Stimulated activated CD8-positive, alpha-beta memory T cell treated with anti-CD3 and anti-CD28 coated beads, Interleukin-4, amount 100 ng/mL, for 1 hour (primary cell): ENCODE data around the gene STARD3.

ENCODE experiments used
- DNase-seq, 2 donors: peaks; one replicate each; pipeline ENCODE4 v3.0.0-alpha.2; 2020; ENCODE audit warnings: low read depth in 2 of 2, low spot score in 1 of 2

The STARD3 gene

DNA sequence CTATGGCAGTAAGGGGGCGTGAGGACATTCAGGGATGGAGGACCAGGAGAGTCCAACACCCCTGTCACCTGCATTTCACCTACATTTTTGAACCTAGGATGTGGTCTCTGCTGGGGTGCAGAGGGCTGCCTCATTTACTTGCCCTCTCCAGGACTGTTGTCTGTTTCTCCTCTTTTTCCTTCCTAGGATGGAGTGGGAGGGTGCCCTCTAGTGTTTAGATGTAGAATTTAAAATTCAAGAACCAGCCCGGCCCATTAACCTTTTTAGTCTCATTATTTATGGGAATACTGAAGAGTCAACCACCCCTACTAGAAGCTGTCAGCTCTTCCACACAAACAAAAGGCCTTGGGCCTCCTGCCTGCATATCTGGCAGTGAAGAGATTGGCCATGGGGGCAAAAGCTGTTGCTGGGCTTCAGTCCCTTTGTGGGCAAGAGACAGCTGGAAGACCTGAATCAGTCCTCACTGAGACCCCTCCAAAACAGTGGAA is 2.5 kb upstream of the STARD3 start:
- DNase-seq = no peak

- no peak for DNase-seq
Measured at GRCh38 chr17:39635614-39636176, 1.2 kb upstream of the STARD3 start.

DNA sequence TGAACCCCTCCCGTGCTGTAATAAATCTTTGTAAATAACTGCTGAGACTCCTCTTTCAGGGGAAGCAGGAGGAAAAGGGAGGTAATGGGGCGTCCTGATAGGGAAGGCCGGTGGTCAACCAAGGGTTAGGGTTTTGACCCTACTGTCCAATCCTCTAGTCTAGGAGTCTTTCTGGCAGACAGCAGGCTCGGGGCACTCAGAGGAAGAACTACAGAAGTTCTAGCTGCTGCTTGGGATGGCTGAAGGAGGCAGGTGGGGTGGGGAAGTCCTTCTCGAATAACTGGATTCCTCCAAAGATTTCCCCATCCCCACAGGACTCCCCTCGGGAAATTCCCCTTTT is 387 bp upstream of the STARD3 start:
- DNase-seq = no peak

- no peak for DNase-seq
Measured at GRCh38 chr17:39638317-39638716, 1.4 kb downstream of the STARD3 start.

DNA sequence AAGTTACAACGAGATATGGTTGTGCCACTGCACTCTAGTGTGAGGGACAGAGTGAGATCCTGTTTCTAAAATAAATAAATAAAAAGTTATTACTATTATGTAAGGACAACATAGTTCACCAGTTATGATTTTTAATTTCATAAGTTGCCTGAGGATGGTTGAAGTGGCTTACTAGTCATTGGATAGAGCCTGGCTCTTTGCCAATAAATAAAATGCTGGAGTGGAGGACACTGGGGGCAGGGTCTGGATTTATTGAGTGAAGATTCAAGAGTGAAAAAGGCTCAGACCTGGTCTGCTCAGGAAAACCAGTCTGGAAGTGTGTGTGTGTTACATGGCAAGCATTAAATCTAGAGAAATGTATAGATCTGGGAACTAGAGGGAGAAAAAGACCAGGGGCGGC is 2.1 kb downstream of the STARD3 start:
- DNase-seq = no peak

DNA sequence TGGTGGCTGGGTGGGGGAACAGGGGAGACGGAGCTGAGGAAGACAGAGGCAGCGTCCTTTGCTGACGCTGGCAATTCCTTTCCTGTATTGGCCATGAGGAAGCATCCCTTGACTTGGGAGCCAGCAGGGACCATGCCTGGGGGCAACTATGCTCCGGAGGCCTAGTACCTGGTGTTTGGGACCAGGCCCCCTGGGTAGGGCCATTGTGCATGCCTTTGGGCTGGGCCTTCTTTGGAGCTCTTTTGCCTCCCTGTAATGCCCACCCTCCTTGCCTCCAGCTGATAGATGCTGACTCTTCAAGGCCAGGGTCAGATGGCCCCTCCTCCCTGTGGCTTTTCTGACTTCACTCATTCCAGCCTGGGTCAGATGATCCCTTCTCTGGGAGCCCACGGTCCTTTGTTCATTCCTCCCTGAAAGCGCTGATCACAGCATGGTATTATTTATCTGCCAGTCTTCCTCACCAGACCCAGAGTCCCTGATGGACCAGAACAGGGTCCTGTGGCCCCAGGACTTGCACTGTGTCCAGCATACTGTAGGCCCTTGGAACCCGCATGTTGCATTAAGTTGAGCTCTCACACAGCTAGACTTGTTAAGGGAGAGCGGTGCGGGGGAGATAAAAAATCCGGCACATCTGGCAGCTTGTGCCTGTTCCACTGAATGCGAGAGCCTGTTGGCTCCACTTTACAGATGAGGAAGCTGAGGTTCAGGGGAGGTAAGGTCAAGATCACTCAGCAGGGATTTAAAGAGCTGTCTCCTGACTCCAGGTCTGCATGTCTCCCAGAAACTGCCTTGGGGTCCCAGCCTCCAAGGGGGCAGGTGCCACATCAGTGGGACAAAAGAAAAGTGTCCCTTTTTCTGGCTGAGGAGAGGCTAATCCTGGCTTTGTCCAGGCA is 2.9 kb downstream of the STARD3 start:
- no peak for DNase-seq

DNA sequence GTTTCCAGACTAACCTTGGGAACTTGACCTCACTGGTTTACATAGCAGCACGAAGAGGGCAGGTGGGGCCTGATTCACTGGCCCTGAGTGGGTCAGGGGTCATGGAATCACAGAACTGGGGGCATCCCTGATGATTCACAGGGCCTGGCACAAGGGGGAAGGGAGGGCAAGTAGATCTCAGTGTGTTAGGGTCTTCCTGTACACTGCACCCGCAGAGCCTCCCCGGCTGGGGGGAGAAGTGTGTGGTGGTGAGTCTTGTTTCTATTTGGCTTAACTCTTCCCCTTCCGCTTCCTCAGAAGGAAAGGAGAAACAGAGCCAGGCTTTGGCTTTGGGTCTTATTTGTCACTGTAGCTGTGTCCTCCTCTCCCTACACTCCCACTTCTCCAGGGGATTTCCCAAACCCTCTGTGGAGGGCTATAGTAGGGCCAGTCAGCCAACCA is 3.7 kb downstream of the STARD3 start:
- no peak for DNase-seq

DNA sequence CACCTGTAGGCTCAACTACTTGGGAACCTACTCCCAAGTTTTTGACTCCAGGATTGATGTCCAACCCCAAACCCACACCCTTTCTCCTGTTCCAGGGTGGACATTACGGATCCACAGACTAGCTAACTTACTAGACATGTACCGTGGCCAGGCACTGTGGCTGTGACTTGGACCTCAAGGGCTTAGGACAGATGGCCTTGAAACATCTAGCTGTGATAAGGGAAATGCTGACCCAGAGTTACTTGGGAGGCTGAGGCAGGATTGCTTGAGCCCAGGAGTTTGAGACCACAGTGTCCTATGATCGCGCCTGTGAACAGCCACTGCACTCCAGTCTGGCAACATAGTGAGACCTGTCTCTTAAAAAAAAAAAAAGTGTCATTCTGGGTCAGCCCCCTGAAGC is 4.2 kb downstream of the STARD3 start:
- no peak for DNase-seq

- no peak for DNase-seq
Measured at GRCh38 chr17:39641883-39642282, 4.9 kb downstream of the STARD3 start.

GRCh38 chr17:39642291-39643074 is 5.5 kb downstream of the STARD3 start:
- DNase-seq = no peak

DNA sequence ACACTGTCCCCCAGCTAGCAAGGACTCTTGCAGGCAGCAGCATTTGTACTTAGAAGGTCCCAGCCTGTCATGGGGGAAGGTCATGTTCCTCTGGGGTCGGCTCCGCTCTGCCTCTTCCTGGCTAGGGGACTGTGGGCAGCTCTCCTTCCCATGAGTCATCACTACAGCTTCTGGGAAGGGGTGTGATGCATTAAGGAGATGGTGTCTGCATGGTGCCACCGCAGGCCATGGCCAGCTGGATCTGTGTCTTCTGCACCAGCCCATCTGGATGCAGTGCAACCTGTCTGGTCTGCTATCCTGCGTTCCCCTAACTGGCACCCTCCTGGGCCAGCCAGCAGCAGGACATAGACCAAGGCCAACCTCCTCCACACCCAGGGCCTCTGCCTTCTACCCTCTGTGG is 6.3 kb downstream of the STARD3 start:
- DNase-seq = no peak

- DNase-seq = no peak
Measured at GRCh38 chr17:39647256-39647655, 10.3 kb downstream of the STARD3 start.

DNA sequence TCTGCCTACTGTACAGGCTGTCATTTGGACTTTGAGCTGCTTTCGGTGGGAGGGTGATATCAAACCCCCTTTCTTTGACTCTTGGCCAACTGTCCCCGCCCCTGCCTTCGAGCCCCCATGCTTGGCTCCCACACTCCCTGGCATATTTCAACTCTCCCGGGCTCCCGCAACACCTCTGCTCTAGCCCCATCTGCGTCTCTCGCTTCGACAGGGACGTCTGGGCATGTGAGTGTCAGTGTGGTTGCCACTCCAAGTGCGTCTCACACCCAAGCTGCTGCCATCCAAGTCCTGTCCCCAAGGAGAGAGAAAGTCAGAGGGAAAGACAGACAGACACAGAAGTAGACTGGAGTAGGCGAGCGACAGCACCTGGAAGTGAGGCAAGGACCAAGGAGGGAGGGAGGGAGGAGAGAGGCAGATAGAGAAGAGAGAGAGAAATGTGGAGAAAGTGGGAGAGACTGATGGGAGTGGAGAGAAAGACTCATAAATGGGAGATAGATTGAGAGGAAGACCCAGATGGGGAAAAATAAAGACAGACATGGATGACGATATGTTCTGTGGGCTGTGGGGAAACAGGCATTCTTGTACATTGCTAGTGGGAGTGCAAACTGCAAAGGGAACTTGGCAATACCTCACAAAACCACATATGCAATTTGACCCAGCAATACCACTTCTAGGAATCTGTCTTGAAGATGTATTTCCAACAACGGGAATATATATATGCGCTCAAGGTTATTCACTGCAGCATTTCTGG is 11.8 kb downstream of the STARD3 start:
- DNase-seq = no peak

DNA sequence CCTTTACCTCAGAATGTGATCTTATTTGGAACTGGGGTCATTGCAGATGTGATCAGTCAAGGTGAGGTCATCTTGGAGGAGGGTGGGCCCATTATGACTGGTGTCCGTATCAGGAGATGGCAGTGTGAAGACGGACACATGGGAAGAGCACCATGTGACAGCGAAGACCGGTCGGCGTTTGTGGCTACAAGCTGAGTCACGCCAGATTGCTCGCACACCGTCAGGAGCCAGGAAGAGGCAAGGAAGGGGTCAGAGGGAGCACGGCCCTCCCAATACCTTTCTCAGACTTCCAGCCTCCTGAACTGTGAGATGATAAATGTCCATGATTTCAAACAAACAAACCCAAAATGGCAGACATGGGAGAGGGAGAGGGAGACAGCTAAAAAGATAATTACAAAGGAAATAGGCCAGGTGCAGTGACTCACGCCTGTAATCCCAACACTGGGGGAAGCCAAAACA is 13.2 kb downstream of the STARD3 start:
- no peak for DNase-seq

DNA sequence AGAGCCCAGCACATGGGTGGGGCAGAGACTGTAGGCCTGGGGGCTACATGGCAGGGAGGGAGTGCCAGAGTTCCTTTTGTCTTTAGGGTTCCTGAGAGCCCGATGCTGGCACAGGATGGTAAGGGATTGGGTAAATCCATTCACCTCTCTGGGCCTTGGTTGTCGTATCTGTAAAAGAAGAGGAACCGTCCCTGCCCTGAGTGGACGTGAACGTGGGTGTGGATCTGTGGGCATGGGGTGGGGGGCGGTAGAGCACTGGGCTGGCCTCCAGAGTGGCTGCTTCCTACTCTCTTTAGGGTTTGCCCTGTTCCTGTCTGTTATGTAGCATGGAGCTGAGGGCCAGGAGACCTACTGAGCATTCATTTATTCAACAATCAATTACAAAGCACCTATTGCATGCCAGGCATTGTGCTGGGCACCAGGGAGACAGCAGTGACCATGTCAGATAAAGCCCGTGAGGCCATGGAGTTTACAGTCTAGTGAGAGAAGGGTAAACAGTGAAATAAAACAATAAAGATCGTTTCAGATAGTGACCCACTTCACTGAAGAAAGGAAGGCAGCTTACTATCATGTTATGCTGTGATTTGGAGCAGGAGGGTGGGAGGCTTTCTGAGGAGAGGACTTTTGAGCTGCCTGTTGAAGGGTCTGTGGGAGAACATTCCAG is 15.1 kb downstream of the STARD3 start:
- no peak for DNase-seq

DNA sequence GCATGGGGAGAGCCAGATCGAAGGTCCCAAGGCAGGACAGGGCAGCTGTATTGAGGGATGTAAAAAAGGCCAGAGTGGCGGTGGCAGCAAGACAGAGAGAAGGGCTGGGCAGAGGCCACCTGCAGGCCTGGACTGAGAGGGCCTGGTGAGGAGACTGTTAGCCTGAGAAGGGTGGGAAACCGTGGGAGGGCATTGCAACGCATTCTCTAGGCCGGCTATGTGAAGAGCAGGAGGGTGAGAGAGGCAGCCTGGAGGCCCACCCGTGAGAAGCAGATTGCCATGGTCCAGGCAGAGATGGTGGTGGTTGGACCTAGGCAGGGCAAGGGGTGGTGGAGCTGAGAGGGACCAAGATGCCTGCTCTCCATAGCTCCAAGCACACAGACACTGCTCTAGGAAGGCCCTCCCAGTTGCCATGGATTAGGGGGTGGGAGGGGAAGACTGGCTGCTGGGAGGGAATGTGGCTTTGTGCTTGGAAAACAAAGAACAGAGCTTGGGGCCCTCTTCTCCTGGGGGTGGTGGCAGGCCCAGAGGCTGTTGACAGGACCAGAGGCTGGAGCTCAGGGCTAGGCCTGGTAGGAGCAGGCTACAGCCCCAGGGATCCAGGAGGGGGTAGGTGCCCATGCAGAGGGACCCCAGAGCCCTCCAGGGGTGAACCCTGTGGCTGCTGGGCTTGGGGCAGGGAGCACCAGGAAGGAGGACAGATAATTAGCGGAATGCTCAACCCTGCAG is 15.8 kb downstream of the STARD3 start:
- no peak for DNase-seq

DNA sequence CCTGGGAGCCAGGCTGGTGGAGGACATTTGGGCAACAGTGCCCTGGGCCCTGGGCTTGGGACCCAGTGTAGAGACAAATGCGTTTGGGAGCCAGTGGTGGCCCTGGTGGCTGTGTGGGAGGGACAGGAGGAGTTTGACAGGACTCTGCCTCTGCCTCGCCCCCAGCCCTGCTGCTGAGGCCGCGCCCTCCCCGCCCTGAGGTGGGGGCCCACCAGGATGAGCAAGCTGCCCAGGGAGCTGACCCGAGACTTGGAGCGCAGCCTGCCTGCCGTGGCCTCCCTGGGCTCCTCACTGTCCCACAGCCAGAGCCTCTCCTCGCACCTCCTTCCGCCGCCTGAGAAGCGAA is 16.3 kb downstream of the STARD3 start:
- no peak for DNase-seq

DNA sequence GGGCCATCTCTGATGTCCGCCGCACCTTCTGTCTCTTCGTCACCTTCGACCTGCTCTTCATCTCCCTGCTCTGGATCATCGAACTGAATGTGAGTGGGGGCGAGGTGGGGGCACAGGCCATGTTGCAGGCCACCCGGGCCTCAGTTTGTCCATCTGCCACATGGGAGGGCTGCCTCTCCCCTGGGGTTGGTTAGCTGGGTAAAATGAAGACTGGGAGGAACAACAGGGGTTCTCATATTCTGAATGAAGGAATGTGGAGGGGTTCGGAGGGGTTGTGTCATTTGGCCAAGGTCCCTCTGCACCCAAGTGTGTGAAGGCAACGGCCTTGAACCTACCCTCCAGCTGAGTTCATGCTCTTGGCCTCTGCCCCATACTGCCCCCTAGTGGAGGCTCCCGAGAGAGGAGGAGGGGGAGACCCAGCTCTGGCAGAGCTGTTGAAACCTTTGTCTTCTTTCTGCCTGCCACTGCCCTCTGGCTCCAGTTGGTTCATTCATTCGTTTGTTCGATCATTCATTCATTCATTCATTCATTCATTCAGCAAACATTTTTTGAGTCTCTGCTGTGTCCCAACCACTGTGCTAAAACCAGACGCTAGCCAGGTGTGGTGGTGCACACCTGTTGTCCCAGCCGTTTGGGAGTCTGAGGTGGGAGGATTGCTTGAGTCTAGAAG is 16.9 kb downstream of the STARD3 start:
- peak; percentile 47 to 65 for DNase-seq

DNA sequence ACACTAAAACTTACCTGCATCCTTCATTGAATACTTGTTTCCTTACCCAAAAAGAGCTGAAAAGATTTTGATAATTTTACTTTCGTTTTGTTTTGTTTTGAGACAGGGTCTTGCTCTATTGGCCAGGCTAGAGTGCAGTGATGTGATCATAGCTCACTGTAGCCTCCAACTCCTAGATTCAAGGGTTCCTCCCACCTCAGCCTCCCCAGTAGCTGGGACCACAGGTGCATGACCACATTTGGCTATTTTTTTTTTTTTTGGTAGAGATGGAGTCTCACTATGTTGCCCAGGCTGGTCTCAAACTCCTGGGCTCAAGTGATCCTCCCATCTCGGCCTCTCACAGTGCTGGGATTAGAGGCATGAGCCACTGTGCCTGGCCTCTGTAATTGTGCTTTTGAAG is 18.2 kb downstream of the STARD3 start:
- no peak for DNase-seq

DNA sequence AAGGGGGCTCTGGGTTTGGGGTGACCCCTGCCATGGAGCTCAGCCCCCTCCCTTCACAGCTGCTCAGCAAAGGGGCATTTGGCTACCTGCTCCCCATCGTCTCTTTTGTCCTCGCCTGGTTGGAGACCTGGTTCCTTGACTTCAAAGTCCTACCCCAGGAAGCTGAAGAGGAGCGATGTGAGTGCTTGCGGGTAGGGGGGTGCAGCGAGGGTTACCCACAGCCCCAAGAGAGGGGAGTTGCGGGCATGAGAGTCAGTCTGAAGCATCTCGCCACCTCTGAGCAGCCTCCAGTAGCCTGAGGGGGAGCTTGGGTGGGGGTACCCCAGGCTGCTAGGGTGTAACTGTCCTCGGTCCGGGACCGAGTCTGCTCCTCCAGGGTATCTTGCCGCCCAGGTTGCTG is 21.4 kb downstream of the STARD3 start:
- DNase-seq = no peak
